ENCODE measurements around the gene ZBTB18.

DNA sequence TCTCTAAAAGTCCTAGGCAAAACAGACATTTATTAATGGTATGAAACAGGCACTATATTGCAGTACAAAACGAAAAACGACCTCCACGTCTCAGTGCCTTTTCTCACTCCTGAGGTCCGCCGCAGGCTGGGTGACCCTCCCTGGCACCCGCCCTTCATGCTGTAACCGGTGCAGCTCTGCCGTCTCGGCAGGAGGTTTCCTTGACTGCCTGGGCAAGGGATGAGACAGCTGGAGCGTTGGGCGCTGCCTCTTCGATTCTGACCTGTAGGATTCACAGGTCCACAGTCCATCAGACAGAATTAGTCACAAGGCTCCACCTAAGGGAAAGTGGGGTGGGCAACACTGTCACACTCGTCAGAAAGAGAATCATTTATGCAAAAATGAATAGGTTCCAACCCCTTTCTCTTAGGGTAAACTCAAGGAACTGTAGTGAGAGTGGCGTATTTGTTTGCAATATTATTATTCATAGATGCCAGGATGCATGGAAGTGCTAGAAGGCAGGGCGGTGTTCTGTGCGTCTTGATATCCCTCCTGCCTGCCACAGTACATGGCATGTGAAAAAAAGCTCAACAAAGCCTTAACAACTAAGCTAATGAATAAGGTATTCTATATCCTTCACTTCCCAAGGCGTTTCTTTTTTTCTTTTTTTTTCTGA is 23.5 kb upstream of the ZBTB18 start:
- TF ChIP-seq, protein P1, sequence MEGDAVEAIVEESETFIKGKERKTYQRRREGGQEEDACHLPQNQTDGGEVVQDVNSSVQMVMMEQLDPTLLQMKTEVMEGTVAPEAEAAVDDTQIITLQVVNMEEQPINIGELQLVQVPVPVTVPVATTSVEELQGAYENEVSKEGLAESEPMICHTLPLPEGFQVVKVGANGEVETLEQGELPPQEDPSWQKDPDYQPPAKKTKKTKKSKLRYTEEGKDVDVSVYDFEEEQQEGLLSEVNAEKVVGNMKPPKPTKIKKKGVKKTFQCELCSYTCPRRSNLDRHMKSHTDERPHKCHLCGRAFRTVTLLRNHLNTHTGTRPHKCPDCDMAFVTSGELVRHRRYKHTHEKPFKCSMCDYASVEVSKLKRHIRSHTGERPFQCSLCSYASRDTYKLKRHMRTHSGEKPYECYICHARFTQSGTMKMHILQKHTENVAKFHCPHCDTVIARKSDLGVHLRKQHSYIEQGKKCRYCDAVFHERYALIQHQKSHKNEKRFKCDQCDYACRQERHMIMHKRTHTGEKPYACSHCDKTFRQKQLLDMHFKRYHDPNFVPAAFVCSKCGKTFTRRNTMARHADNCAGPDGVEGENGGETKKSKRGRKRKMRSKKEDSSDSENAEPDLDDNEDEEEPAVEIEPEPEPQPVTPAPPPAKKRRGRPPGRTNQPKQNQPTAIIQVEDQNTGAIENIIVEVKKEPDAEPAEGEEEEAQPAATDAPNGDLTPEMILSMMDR (IDR thresholded peaks at IDR 0.05; ENCODE audit: insufficient read depth, low read length) = no peak
- TF ChIP-seq, protein P2, sequence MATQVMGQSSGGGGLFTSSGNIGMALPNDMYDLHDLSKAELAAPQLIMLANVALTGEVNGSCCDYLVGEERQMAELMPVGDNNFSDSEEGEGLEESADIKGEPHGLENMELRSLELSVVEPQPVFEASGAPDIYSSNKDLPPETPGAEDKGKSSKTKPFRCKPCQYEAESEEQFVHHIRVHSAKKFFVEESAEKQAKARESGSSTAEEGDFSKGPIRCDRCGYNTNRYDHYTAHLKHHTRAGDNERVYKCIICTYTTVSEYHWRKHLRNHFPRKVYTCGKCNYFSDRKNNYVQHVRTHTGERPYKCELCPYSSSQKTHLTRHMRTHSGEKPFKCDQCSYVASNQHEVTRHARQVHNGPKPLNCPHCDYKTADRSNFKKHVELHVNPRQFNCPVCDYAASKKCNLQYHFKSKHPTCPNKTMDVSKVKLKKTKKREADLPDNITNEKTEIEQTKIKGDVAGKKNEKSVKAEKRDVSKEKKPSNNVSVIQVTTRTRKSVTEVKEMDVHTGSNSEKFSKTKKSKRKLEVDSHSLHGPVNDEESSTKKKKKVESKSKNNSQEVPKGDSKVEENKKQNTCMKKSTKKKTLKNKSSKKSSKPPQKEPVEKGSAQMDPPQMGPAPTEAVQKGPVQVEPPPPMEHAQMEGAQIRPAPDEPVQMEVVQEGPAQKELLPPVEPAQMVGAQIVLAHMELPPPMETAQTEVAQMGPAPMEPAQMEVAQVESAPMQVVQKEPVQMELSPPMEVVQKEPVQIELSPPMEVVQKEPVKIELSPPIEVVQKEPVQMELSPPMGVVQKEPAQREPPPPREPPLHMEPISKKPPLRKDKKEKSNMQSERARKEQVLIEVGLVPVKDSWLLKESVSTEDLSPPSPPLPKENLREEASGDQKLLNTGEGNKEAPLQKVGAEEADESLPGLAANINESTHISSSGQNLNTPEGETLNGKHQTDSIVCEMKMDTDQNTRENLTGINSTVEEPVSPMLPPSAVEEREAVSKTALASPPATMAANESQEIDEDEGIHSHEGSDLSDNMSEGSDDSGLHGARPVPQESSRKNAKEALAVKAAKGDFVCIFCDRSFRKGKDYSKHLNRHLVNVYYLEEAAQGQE (IDR thresholded peaks at IDR 0.05; ENCODE audit: insufficient replicate concordance, low read depth) = no peak
- TF ChIP-seq GABPA (IDR thresholded peaks at IDR 0.05; ENCODE audit: low read depth) = no peak
